ENCODE measurements around the gene CEP250.

DNA sequence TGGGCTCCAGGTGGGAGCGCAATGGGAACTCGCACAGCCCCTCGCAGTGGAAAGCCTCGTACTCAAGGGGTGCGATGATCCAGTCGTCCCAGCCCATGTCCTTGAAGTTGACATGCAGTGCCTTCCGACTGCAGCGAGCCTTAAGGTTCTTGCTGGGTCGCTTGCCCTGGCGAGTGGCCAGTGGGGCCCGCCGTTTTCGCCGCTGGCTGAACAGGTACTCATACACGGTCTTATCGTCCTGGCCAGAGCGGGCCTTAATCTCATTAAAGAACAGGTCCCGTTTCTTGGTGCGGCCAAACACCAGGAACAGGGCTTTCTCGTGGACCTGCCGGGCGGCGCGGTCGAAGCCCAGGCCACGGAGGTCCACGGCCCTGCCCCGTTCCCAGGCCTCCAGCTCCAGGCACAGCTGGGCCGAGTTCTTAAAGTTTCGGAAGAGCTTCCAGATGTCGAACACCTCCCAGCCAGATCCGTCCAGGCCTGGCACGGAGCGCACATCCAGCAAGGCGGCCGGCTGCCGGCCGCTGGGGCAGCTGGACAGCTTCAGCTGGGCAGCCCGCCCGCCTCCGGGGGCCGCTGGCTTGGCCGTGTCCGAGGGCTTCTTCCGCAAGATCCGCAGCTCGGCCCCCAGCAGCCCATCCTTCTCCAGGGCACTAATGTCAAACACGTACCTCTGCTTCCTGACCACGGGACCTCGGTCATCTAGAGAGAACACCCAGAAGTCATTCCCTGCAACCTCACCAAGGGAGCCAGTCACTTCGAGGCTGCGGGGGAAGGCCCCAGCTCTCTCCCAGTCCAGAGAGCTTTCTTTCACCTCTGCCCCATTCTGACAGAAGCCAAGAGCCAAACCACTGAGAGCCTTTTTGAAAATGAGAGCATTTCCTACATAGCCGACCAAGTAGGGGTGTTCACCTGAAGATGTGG, 21.1 kb upstream of the CEP250 start:
- TF ChIP-seq, protein P1, sequence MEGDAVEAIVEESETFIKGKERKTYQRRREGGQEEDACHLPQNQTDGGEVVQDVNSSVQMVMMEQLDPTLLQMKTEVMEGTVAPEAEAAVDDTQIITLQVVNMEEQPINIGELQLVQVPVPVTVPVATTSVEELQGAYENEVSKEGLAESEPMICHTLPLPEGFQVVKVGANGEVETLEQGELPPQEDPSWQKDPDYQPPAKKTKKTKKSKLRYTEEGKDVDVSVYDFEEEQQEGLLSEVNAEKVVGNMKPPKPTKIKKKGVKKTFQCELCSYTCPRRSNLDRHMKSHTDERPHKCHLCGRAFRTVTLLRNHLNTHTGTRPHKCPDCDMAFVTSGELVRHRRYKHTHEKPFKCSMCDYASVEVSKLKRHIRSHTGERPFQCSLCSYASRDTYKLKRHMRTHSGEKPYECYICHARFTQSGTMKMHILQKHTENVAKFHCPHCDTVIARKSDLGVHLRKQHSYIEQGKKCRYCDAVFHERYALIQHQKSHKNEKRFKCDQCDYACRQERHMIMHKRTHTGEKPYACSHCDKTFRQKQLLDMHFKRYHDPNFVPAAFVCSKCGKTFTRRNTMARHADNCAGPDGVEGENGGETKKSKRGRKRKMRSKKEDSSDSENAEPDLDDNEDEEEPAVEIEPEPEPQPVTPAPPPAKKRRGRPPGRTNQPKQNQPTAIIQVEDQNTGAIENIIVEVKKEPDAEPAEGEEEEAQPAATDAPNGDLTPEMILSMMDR (conservative IDR thresholded peaks at IDR 0.05), result no peak
- TF ChIP-seq EZH2 (IDR thresholded peaks at IDR 0.05; ENCODE audit: low read depth), result no peak

Measured in PC-9 (cell line).